ENCODE results near the gene ZBTB2. TPM values are rescaled to one million over a fixed set of nuclear protein-coding genes. Genes with fewer than 3 reads are reported as not detected.

ZBTB2 gene
- total RNA-seq, 1 donor from 2014 or later = 16.1 TPM

DNA sequence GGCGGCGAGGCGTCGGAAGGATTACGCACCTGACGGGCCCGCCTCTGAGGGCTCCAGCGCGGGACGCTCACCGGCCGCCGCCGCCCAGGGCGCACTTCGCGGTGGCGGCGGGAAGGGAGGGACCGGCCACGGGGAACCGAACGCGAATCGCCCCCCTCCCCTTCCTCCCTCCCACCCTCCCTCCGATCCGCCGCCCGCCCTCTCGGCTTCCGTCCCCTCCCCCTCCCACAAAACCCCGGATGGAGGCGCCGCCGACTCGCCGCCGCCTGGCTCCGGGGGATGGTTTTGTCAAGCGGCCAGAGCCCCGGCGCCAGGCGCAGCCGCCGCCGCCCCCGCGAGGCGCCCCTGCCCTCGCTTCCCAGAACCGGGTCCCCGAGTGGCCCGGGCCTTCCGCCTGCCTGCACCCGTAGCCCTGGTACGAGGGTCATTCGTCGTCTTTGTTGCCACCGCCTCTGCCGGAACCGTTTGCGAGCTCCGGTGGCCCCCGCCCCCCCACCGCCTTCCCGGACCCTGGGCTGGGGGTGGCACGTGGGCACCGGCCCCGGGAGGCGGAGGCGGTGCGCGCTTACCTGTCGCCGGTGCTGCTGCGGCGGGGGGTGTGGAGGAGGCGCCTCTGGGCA lies 398 bp downstream of the ZBTB2 start:
- peak overlapping the region; percentile 98 for H3K27ac Mint-ChIP-seq
- TF ChIP-seq CTCF (IDR thresholded peaks at IDR 0.05; ENCODE audit: unreplicated experiment) = no peak
- peaks cover 1% of the 10 kb centered on the region for H3K36me3 Mint-ChIP-seq
- DNase-seq (ENCODE audit: low spot score in 2 of 2, unreplicated experiment in 2 of 2) = peak; percentile 62 to 80
- H3K27me3 Mint-ChIP-seq (ENCODE audit: low read depth) = no peaks in the 10 kb centered on the region
- peak overlapping the region; percentile 88 for H3K4me3 Mint-ChIP-seq
- no peaks in the 10 kb centered on the region for H3K9me3 Mint-ChIP-seq
- H3K4me1 Mint-ChIP-seq = peaks cover 50% of the 10 kb centered on the region

DNA sequence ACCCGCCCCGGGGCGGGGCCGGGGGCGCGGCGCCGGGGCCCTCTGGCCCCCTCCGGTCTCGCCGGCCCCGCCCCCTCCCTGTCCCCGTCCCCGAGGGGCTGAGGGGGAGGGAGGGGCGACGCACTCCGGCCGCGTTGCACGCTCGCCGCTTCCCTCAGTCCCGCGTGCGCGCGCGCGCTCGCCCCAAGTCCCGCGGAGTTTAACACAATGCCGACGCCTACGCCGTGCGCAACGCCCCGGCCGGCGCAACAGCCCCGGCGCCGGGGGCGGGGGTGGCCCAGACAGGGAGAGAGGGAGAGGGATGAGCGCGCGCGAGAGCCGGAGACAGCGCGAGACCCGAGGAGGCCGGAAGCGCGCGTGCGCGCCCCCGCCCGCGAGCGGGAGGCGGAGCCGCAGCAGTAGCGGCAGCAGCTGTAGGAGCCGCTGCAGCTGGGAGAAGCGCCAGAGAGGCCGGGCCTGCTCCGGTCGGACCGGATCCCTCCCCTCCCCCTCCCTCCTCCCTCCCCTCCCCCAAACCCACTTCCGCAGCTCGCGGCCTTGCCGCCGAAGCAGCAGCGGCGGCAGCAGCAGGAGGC lies 996 bp downstream of the ZBTB2 start:
- DNase-seq (ENCODE audit: low spot score in 2 of 2, unreplicated experiment in 2 of 2) = peak; percentile 96 to 97
- Mint-ChIP-seq H3K4me3 (peak overlapping the region; percentile 60), H3K4me1 (peaks cover 48% of the 10 kb centered on the region), H3K36me3 (peaks cover 1% of the 10 kb centered on the region), H3K27ac (peak overlapping the region; percentile 64), H3K9me3 (no peaks in the 10 kb centered on the region), H3K27me3 (ENCODE audit: low read depth) (no peaks in the 10 kb centered on the region)
- no peak for TF ChIP-seq CTCF (IDR thresholded peaks at IDR 0.05; ENCODE audit: unreplicated experiment)

- DNase-seq (ENCODE audit: low spot score in 2 of 2, unreplicated experiment in 2 of 2) = no peak
- Mint-ChIP-seq H3K27ac (peak overlapping the region; percentile 98), H3K27me3 (ENCODE audit: low read depth) (no peaks in the 10 kb centered on the region), H3K4me1 (peaks cover 45% of the 10 kb centered on the region), H3K36me3 (peaks cover 1% of the 10 kb centered on the region), H3K4me3 (peak overlapping the region; percentile 80), H3K9me3 (no peaks in the 10 kb centered on the region)
- no peak for TF ChIP-seq CTCF (IDR thresholded peaks at IDR 0.05; ENCODE audit: unreplicated experiment)
These were observed 1.6 kb downstream of the ZBTB2 start for GRCh38 chr6:151389618-151390275.

- peaks cover 41% of the 10 kb centered on the region for H3K4me1 Mint-ChIP-seq
- TF ChIP-seq CTCF (IDR thresholded peaks at IDR 0.05; ENCODE audit: unreplicated experiment) = no peak
- no peak for DNase-seq (ENCODE audit: low spot score in 2 of 2, unreplicated experiment in 2 of 2)
- no peaks in the 10 kb centered on the region for H3K9me3 Mint-ChIP-seq
- H3K27ac Mint-ChIP-seq = peak overlapping the region; percentile 98
- H3K27me3 Mint-ChIP-seq (ENCODE audit: low read depth) = no peaks in the 10 kb centered on the region
- peaks cover 1% of the 10 kb centered on the region for H3K36me3 Mint-ChIP-seq
- H3K4me3 Mint-ChIP-seq = peak overlapping the region; percentile 80
These were observed 2.3 kb downstream of the ZBTB2 start for GRCh38 chr6:151388997-151389617.

DNA sequence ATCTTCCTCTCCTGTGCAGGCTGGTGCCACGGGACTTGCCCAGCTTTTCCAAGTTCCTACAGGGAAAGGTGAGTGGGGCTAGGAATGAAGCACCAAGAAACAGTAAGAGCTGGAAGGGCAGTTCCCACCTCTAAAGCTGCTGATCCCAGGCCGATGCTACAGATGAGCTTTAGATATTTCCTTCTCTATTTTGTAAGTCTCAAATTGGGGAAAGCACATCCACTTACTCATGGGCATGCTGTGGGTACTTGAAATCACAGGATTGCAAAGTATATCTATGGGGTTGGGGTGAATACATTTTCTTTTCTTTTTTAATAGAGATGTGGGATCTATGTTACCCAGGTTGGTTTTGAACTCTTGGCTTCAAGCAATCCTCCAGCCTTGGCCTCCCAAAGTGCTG lies 3.1 kb downstream of the ZBTB2 start:
- TF ChIP-seq CTCF (IDR thresholded peaks at IDR 0.05; ENCODE audit: unreplicated experiment) = no peak
- Mint-ChIP-seq H3K4me3 (no peak overlapping the region), H3K27me3 (ENCODE audit: low read depth) (no peaks in the 10 kb centered on the region), H3K4me1 (peaks cover 32% of the 10 kb centered on the region), H3K36me3 (peaks cover 1% of the 10 kb centered on the region), H3K27ac (peak overlapping the region; percentile 26), H3K9me3 (no peaks in the 10 kb centered on the region)
- DNase-seq (ENCODE audit: low spot score in 2 of 2, unreplicated experiment in 2 of 2) = no peak
